CD4-positive, CD25-positive, alpha-beta regulatory T cell (primary cell): ENCODE results near the gene SAP30BP. TPM values are rescaled to one million over a fixed set of nuclear protein-coding genes. Genes with fewer than 3 reads are reported as not detected.

ENCODE experiments used
- ATAC-seq, 2 donors: fragments of 150-1000 bp; cut with Tn5 transposase; one replicate each; pipeline ENCODE4 v1.10.0; 2021; ENCODE audit warnings: low read depth in 2 of 2, moderate number of reproducible peaks in 2 of 2, moderate library complexity in 1 of 2
- DNase-seq, 3 donors: peaks; one replicate each; pipeline versions ENCODE4 v3.0.0 to v3.0.0-alpha.2; 2012 to 2022; ENCODE audit warnings: mixed read lengths in 1 of 3
- H3K27ac ChIP-seq: one replicate; pipeline ENCODE4 v1.7.0; 2013; ENCODE audit warnings: mild to moderate bottlenecking, low read length; ENCODE audit not compliant: insufficient read depth, poor library complexity, severe bottlenecking
- H3K27me3 ChIP-seq: one replicate; pipeline ENCODE4 v1.7.0; 2013; ENCODE audit warnings: low read length; ENCODE audit not compliant: control insufficient read depth, insufficient read depth
- H3K36me3 ChIP-seq: one replicate; pipeline ENCODE4 v1.7.0; 2013; ENCODE audit warnings: mild to moderate bottlenecking, low read length, moderate library complexity; ENCODE audit not compliant: control insufficient read depth, insufficient read depth
- H3K4me1 ChIP-seq: 2 replicates; pipeline ENCODE4 v1.7.0; 2013; ENCODE audit warnings: mild to moderate bottlenecking, low read length; ENCODE audit not compliant: insufficient read depth, control insufficient read depth, poor library complexity, severe bottlenecking
- H3K4me3 ChIP-seq: one replicate; pipeline ENCODE4 v1.7.0; 2013; ENCODE audit warnings: low read depth, mild to moderate bottlenecking, low read length, moderate library complexity
- H3K9me3 ChIP-seq, 2 experiments: 1 replicate in 1 of 2; 2 replicates in 1 of 2; pipeline ENCODE4 v1.7.0; 2013; ENCODE audit warnings: low read length in 2 of 2, mild to moderate bottlenecking in 1 of 2, moderate library complexity in 1 of 2; ENCODE audit not compliant: control insufficient read depth in 2 of 2
- H3K27ac Mint-ChIP-seq, 3 donors: one replicate each; pipeline ENCODE4 v1.8.0; 2020 to 2022; ENCODE audit warnings: mild to moderate bottlenecking in 3 of 3, mixed read lengths in 3 of 3, moderate library complexity in 2 of 3
- H3K27me3 Mint-ChIP-seq: one replicate; pipeline ENCODE4 v1.8.0; 2022; ENCODE audit warnings: mild to moderate bottlenecking, mixed read lengths
- H3K36me3 Mint-ChIP-seq: one replicate; pipeline ENCODE4 v1.8.0; 2020; ENCODE audit warnings: mixed read lengths
- H3K4me1 Mint-ChIP-seq, 4 donors: one replicate each; pipeline ENCODE4 v1.8.0; 2020 to 2022; ENCODE audit warnings: mixed read lengths in 4 of 4, mild to moderate bottlenecking in 1 of 4
- H3K4me3 Mint-ChIP-seq, 4 donors: one replicate each; pipeline ENCODE4 v1.8.0; 2020 to 2022; ENCODE audit warnings: mild to moderate bottlenecking in 4 of 4, mixed read lengths in 4 of 4, moderate library complexity in 3 of 4
- H3K9me3 Mint-ChIP-seq, 7 donors: one replicate each; pipeline ENCODE4 v1.8.0; 2020 to 2022; ENCODE audit warnings: mixed read lengths in 7 of 7, mild to moderate bottlenecking in 3 of 7, moderate library complexity in 2 of 7
- polyA plus RNA-seq, 4 donors: library from polyadenylated mRNA; unstranded; fragments of 300-500 nt; fragmentation: Illumina TruSeq; gene quantifications; one replicate each; pipeline ENCODE4 v1.2.3, GENCODE V29; 2021
- total RNA-seq: library from RNA; stranded (reverse); gene quantifications from one replicate; pipeline ENCODE4 v1.2.3, GENCODE V29; 2022

Gene SAP30BP
- total and polyA plus RNA-seq, 5 donors from 2014 or later: 79.3 to 253 (median 82.6) TPM

DNA sequence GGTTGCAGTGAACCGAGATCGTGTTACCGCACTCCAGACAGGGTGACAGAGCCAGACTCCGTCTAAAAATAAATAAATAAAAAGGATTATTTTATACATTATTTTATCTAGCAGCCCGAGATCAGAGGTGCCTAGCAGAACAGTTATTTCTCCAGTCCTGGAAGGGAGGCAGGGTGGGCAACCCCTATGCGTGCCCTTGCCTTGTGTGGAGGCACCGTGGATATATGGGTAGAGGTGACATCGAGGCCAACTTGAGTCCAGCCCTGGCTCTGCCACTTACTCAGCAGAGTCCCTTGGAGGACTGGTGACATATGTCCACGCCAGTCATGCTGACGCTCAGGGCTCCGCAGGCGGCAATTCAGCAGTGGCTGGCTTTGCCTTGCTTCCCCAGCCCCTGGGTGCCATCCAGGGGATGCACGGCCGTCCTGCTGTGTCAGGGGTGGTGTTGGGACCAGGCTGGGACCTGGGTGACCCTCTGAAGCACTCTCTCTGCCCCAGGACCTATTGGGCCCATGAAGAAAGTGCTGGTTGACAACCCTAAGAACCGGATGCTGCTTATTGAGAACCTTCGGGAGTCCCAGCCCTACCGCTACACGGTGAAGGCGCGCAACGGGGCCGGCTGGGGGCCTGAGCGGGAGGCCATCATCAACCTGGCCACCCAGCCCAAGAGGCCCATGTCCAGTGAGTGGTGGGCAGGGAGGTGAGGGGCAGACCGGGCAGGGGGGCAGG, 84.7 kb downstream of the SAP30BP start:
- no peak for DNase-seq
- Mint-ChIP-seq H3K27me3 (peaks cover 11% of the 10 kb centered on the region), H3K36me3 (peaks cover 4% of the 10 kb centered on the region), H3K27ac (no peak overlapping the region), H3K4me1 (peaks cover 0 to 30% (median 18%) of the 10 kb centered on the region in 4 donors), H3K4me3 (peak overlapping the region in 1 of 4 donors; percentile 78), H3K9me3 (no peaks in the 10 kb centered on the region)
- ATAC-seq: no peak
- no peak overlapping the region for H3K4me3 ChIP-seq
- H3K4me1 ChIP-seq: peaks cover 30% of the 10 kb centered on the region
- H3K36me3 ChIP-seq: no peaks in the 10 kb centered on the region
- no peaks in the 10 kb centered on the region for H3K9me3 ChIP-seq
- no peaks in the 10 kb centered on the region for H3K27me3 ChIP-seq
- no peak overlapping the region for H3K27ac ChIP-seq

DNA sequence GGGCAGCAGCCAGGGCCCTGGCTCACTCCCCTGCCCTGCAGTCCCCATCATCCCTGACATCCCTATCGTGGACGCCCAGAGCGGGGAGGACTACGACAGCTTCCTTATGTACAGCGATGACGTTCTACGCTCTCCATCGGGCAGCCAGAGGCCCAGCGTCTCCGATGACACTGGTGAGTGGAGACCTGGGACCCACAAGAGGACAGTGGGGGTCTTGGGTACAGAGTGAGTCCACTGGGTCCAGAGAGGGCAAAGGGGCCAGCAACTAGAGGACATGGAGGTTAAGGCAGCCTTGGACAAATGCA, 85.2 kb downstream of the SAP30BP start:
- Mint-ChIP-seq H3K27ac (no peak overlapping the region), H3K36me3 (peaks cover 4% of the 10 kb centered on the region), H3K4me3 (peak overlapping the region in 1 of 4 donors; percentile 22), H3K9me3 (no peaks in the 10 kb centered on the region), H3K27me3 (peaks cover 11% of the 10 kb centered on the region), H3K4me1 (peaks cover 0 to 30% (median 18%) of the 10 kb centered on the region in 4 donors)
- DNase-seq: no peak
- no peaks in the 10 kb centered on the region for H3K27me3 ChIP-seq
- peaks cover 30% of the 10 kb centered on the region for H3K4me1 ChIP-seq
- ATAC-seq: no peak
- no peak overlapping the region for H3K27ac ChIP-seq
- H3K9me3 ChIP-seq: no peaks in the 10 kb centered on the region
- H3K4me3 ChIP-seq: no peak overlapping the region
- no peaks in the 10 kb centered on the region for H3K36me3 ChIP-seq

DNA sequence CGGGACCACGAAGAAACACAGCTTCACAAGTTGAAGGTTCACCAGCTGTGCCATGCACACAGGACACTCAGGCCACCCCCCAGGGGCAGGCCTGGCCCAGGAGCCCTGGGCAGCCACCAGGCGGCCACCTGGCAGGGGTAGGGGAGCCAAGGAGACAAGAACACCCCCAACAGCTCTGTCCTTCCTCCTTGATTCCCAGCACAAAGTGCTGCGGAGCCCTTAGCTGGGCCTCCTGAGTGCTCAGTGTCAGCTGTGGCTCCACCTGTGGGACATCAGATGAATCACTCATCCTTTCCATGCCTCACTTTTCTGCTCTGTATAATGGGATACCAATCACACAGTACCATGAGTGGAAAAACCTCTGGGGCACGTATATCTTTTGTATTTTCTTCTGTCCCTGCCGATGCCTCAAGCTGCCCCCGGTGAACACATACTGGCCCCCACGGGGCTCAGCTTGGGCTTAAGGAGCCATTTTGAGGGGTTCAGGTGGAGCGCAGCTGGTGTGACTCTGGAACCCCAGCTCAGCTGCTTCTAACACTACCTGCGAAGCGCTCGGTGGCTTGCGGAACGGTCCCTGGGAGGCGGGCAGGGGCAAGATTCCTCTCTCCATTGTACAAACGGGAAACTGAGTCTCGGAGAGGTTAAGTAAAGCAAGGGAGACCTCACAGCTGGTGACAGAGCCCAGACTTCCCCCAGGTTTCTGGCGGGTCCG, 85.8 kb downstream of the SAP30BP start:
- Mint-ChIP-seq H3K4me3 (peak overlapping the region; percentile 52 to 83 (median 61)), H3K27ac (peak overlapping the region in 1 of 3 donors; percentile 25), H3K9me3 (no peaks in the 10 kb centered on the region), H3K27me3 (peaks cover 11% of the 10 kb centered on the region), H3K4me1 (peaks cover 0 to 25% (median 13%) of the 10 kb centered on the region in 4 donors), H3K36me3 (peaks cover under 1% of the 10 kb centered on the region)
- Histone ChIP-seq H3K4me1 (peaks cover 25% of the 10 kb centered on the region), H3K27me3 (no peaks in the 10 kb centered on the region), H3K4me3 (no peak overlapping the region), H3K36me3 (no peaks in the 10 kb centered on the region), H3K27ac (no peak overlapping the region), H3K9me3 (no peaks in the 10 kb centered on the region)
- ATAC-seq: no peak
- peak in 1 of 3 donors; percentile 33 for DNase-seq

DNA sequence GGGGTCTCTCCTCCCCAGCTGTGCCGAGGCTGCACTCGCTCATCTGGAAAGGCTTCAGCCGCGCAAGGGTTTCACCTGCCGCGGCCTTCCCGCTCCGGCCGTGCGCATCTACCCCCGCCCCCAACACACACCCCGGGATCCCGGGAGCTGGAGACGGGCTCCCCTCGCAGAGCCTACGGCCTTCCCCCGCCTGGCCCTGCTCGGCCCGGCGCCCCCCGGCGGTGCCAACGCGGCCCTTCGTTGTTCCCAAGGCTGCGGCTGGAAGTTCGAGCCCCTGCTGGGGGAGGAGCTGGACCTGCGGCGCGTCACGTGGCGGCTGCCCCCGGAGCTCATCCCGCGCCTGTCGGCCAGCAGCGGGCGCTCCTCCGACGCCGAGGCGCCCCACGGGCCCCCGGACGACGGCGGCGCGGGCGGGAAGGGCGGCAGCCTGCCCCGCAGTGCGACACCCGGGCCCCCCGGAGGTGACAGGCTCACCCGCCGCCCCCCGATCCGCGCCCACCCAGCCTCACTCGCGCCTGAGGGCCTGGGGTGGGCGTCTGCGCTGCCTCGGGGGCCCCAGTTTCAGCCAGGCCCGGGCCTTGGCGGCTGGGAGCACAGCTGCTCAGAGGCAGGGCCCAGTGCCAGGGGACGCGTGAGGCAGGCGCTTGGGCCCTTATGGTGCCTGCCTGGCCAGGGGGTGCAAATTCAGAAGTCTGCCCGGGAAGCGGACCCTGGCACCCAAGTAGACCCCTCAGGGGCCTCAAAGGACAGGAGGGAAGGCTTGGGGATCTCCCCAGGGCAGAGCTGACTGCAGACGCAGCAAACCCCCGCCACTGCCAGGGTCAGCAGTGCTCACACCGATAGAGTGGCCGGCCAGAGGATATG, 86.6 kb downstream of the SAP30BP start:
- Histone ChIP-seq H3K27ac (no peak overlapping the region), H3K4me3 (no peak overlapping the region), H3K36me3 (no peaks in the 10 kb centered on the region), H3K27me3 (no peaks in the 10 kb centered on the region), H3K9me3 (no peaks in the 10 kb centered on the region), H3K4me1 (peaks cover 24% of the 10 kb centered on the region)
- Mint-ChIP-seq H3K4me1 (peaks cover 0 to 25% (median 13%) of the 10 kb centered on the region in 4 donors), H3K4me3 (peak overlapping the region; percentile 52 to 83 (median 61)), H3K9me3 (no peaks in the 10 kb centered on the region), H3K36me3 (no peaks in the 10 kb centered on the region), H3K27ac (no peak overlapping the region), H3K27me3 (peaks cover 11% of the 10 kb centered on the region)
- ATAC-seq (peak; percentile 80 to 83), DNase-seq (peak; percentile 60 to 72 (median 71))

DNA sequence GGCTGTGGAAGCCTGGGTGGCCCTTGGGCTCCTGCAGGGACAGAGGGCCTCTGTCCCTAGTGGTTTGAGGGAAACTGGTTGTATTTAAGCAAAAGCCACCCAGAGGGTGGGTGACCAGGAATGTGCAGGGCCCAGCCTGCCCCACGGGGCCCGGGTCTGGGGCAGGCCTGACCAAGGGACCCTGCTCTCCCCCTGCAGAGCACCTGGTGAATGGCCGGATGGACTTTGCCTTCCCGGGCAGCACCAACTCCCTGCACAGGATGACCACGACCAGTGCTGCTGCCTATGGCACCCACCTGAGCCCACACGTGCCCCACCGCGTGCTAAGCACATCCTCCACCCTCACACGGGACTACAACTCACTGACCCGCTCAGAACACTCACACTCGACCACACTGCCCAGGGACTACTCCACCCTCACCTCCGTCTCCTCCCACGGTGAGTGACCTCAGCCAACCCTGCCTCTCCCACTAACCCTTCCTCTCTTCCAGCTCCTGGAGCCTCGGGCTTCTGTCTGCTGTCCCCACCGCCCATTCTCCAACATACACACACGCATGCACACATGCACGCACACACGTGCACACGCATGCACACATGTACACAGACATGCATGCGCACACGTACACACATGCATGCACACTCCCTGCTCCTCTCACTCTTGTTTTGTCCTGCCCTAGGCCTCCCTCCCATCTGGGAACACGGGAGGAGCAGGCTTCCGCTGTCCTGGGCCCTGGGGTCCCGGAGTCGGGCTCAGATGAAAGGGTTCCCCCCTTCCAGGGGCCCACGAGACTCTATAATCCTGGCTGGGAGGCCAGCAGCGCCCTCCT, 87.5 kb downstream of the SAP30BP start:
- DNase-seq (no peak), ATAC-seq (no peak)
- H3K27me3 ChIP-seq: no peaks in the 10 kb centered on the region
- H3K27me3 Mint-ChIP-seq: peaks cover 10% of the 10 kb centered on the region
- no peaks in the 10 kb centered on the region for H3K36me3 Mint-ChIP-seq
- no peaks in the 10 kb centered on the region for H3K36me3 ChIP-seq
- no peaks in the 10 kb centered on the region for H3K9me3 Mint-ChIP-seq
- peaks cover 23% of the 10 kb centered on the region for H3K4me1 ChIP-seq
- H3K4me3 ChIP-seq: no peak overlapping the region
- H3K27ac Mint-ChIP-seq: peak overlapping the region in 2 of 3 donors; percentile 65 to 84
- H3K4me1 Mint-ChIP-seq: peaks cover 0 to 24% (median 13%) of the 10 kb centered on the region in 4 donors
- no peaks in the 10 kb centered on the region for H3K9me3 ChIP-seq
- H3K27ac ChIP-seq: no peak overlapping the region
- H3K4me3 Mint-ChIP-seq: peak overlapping the region in 3 of 4 donors; percentile 71 to 90 (median 74)

DNA sequence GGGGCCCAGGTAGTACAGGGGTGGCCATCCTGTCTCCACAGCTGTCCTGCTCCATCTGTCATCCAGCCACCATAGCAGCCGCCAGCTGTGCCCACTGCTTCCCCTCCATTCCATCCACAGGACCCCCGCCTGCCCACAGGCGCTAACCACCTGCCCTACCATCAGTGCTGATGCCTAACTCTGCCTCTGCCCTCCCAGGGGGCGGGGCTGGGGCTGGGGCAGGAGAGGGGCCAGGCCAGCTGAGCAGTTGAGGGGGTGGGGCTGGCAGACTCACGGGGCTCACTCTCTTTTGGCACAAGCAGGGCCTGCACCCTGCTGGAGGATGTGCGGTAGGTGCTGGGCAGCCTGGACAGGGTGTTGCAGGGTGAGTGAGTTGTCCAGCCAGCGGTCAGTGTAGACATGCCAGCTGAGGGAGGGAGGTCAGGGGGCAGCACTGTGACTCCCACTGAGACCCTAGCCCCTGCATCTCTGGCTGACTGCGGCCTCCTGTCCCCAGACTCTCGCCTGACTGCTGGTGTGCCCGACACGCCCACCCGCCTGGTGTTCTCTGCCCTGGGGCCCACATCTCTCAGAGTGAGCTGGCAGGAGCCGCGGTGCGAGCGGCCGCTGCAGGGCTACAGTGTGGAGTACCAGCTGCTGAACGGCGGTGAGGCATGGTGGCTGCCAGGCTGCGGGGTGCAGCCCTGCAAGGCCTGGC, 88.2 kb downstream of the SAP30BP start:
- H3K36me3 ChIP-seq: no peaks in the 10 kb centered on the region
- no peak for ATAC-seq
- peaks cover 0 to 19% (median 9%) of the 10 kb centered on the region in 4 donors for H3K4me1 Mint-ChIP-seq
- peaks cover 4% of the 10 kb centered on the region for H3K27me3 Mint-ChIP-seq
- no peak overlapping the region for H3K27ac ChIP-seq
- H3K36me3 Mint-ChIP-seq: no peaks in the 10 kb centered on the region
- H3K9me3 Mint-ChIP-seq: no peaks in the 10 kb centered on the region
- DNase-seq: no peak
- H3K27ac Mint-ChIP-seq: no peak overlapping the region
- peaks cover 17% of the 10 kb centered on the region for H3K4me1 ChIP-seq
- no peaks in the 10 kb centered on the region for H3K9me3 ChIP-seq
- H3K4me3 ChIP-seq: no peak overlapping the region
- H3K27me3 ChIP-seq: no peaks in the 10 kb centered on the region
- peak overlapping the region in 1 of 4 donors; percentile 74 for H3K4me3 Mint-ChIP-seq
